Mesodermal cell (in vitro differentiated cells): Measurements from ENCODE around the gene FOXP2.

Experiments
- H3K27ac ChIP-seq: 2 replicates; pipeline ENCODE4 v1.7.0; 2013; ENCODE audit warnings: mild to moderate bottlenecking, low read depth, low read length, moderate library complexity; ENCODE audit not compliant: severe bottlenecking
- H3K36me3 ChIP-seq: 2 replicates; pipeline ENCODE4 v1.7.1; 2013; ENCODE audit warnings: mild to moderate bottlenecking, low read length, moderate library complexity; ENCODE audit not compliant: control insufficient read depth, insufficient read depth
- H3K4me1 ChIP-seq: one replicate; pipeline ENCODE4 v1.7.1; 2013; ENCODE audit warnings: mild to moderate bottlenecking, low read length; ENCODE audit not compliant: insufficient read depth, control insufficient read depth, poor library complexity, severe bottlenecking
- H3K4me3 ChIP-seq: 2 replicates; pipeline ENCODE4 v1.7.0; 2013; ENCODE audit warnings: low read length, control low read depth, mild to moderate bottlenecking; ENCODE audit not compliant: insufficient read depth, poor library complexity, severe bottlenecking; ENCODE audit errors: extremely low read depth
- H3K9me3 ChIP-seq: 2 replicates; pipeline ENCODE4 v1.7.1; 2013; ENCODE audit warnings: mild to moderate bottlenecking, low read length, moderate library complexity; ENCODE audit not compliant: control insufficient read depth
- WGBS, 2 experiments: methylation state at CpG; one replicate each; pipeline ENCODE4 v1.1.5; 2013; ENCODE audit warnings: missing lambda C conversion rate in 2 of 2; ENCODE audit not compliant: insufficient coverage in 2 of 2; 5-methylcytosine and 5-hydroxymethylcytosine counted together

The FOXP2 gene

GRCh38 chr7:114630201-114630990 is 215.8 kb downstream of the FOXP2 start:
- Histone ChIP-seq H3K4me1 (no peaks in the 10 kb centered on the region), H3K4me3 (no peak overlapping the region), H3K36me3 (no peaks in the 10 kb centered on the region), H3K9me3 (no peaks in the 10 kb centered on the region), H3K27ac (peak overlapping the region; percentile 24)
- WGBS, 2 experiments = 64 to 67% methylated on average over 2 to 4 of the region's 7 CpGs

- Histone ChIP-seq H3K4me3 (no peak overlapping the region), H3K36me3 (no peaks in the 10 kb centered on the region), H3K27ac (no peak overlapping the region), H3K4me1 (no peaks in the 10 kb centered on the region), H3K9me3 (no peaks in the 10 kb centered on the region)
- 79 to 96% methylated on average over 2 to 3 of the region's 3 CpGs for WGBS, 2 experiments
Measured at GRCh38 chr7:114631249-114631822, 216.7 kb downstream of the FOXP2 start.

DNA sequence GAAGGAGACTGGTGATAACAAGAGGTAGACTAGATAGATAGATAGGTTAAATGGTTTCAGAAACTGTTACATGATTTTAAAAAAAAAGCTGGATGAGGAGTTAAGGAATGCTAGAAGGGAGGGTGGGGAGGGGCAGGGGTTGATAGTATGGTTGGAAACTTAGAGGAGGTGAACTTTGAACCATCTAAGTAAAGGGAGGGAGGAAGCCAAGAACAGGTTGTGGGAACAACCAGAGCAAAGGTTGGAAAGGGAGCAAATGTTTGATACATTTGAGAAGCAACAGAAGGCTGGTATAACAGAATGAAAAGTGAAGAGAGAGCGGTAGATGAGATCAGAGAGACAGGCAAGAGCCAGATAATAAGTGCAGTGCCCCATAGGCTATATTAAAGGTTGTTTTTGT is 224.8 kb downstream of the FOXP2 start:
- Histone ChIP-seq H3K9me3 (no peaks in the 10 kb centered on the region), H3K27ac (no peak overlapping the region), H3K4me3 (no peak overlapping the region), H3K36me3 (no peaks in the 10 kb centered on the region), H3K4me1 (no peaks in the 10 kb centered on the region)
- 100% methylated on average over 1 of the region's 1 CpG for WGBS, 2 experiments

GRCh38 chr7:114644455-114644854 is 229.8 kb downstream of the FOXP2 start:
- WGBS, 2 experiments = 82 to 94% methylated on average over 7 of the region's 8 CpGs
- Histone ChIP-seq H3K36me3 (no peaks in the 10 kb centered on the region), H3K4me1 (no peaks in the 10 kb centered on the region), H3K27ac (no peak overlapping the region), H3K9me3 (no peaks in the 10 kb centered on the region), H3K4me3 (no peak overlapping the region)

- no peaks in the 10 kb centered on the region for H3K4me1 ChIP-seq
- no peaks in the 10 kb centered on the region for H3K36me3 ChIP-seq
- H3K9me3 ChIP-seq = no peaks in the 10 kb centered on the region
- H3K27ac ChIP-seq = no peak overlapping the region
- no peak overlapping the region for H3K4me3 ChIP-seq
Measured at GRCh38 chr7:114645451-114645850, 230.8 kb downstream of the FOXP2 start.

DNA sequence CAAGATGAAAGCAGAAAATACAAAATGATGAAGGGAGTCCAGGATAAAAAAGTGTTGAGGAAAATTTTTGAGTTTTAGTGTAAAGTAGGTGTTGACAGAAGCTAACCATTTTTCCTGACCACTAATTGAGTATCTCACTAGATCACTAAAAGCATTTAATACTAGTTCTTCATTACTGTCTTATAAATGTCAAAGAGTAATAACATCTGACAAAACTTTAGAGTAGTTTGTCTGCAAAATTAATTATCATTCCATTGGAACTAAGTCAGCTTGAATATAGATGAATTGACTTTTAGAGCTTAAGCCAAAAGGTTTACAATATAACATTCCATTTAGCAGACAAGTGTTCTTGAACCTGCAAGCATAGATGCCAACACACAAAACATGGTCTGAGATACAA is 232.9 kb downstream of the FOXP2 start:
- H3K4me1 ChIP-seq = no peaks in the 10 kb centered on the region

GRCh38 chr7:114648117-114648516 is 233.5 kb downstream of the FOXP2 start:
- Histone ChIP-seq H3K27ac (no peak overlapping the region), H3K9me3 (no peaks in the 10 kb centered on the region), H3K36me3 (no peaks in the 10 kb centered on the region), H3K4me3 (no peak overlapping the region), H3K4me1 (no peaks in the 10 kb centered on the region)

More for the DNA sequence above, 232.9 kb downstream of the FOXP2 start:
- Histone ChIP-seq H3K36me3 (no peaks in the 10 kb centered on the region), H3K4me3 (no peak overlapping the region), H3K9me3 (no peaks in the 10 kb centered on the region), H3K27ac (no peak overlapping the region)

DNA sequence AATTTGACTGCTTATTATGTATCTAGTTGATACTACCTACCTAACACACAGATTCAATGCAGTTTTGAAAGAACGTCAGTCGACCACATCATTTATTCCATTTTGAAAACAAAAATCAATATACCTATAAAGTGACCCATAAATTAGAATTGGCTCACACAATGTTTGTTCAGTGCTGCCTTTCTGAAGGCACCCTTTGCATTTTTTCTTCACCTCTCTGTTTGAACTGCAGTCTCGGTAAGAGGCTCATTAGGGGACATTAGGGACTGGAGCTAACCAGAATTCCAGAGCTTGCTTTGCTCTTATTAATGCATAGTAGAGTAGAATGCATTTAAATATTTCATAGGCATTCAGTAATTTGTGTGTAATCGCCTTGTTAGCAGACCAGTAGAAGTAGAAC is 234.1 kb downstream of the FOXP2 start:
- Histone ChIP-seq H3K4me3 (no peak overlapping the region), H3K4me1 (no peaks in the 10 kb centered on the region), H3K36me3 (no peaks in the 10 kb centered on the region), H3K27ac (no peak overlapping the region), H3K9me3 (no peaks in the 10 kb centered on the region)
- WGBS, 2 experiments = 92 to 94% methylated on average over 2 to 3 of the region's 4 CpGs

- Histone ChIP-seq H3K36me3 (no peaks in the 10 kb centered on the region), H3K4me1 (no peaks in the 10 kb centered on the region), H3K9me3 (no peaks in the 10 kb centered on the region), H3K4me3 (no peak overlapping the region), H3K27ac (no peak overlapping the region)
- 100% methylated on average over 1 of the region's 3 CpGs; no CpG with 5 or more reads in 1 of the 2 experiments for WGBS, 2 experiments
Measured at GRCh38 chr7:114649689-114650088, 235.1 kb downstream of the FOXP2 start.

DNA sequence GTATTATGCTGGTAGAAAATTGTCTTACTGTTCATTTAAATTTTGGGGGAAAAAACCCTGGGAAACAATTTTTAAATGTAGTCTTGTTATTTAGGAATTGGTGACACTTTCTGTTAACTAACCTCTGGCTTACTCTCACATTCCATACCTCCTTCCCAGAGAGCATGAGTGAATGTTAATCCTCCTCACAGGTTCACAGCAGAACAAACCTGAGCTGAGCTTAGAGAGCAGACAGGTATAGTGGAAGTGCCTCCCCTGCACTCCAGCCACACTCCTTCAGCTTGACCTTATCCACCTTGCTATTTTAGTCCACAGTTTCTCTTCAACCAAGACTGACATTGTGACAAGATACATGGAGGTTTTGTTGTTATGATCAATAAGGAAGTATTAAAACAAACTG is 235.9 kb downstream of the FOXP2 start:
- H3K9me3 ChIP-seq = no peaks in the 10 kb centered on the region
- H3K27ac ChIP-seq = no peak overlapping the region
- no peak overlapping the region for H3K4me3 ChIP-seq
- H3K36me3 ChIP-seq = no peaks in the 10 kb centered on the region
- no peaks in the 10 kb centered on the region for H3K4me1 ChIP-seq

- no peaks in the 10 kb centered on the region for H3K36me3 ChIP-seq
- 85 to 100% methylated on average over 3 to 5 of the region's 5 CpGs for WGBS, 2 experiments
- H3K9me3 ChIP-seq = no peaks in the 10 kb centered on the region
- no peaks in the 10 kb centered on the region for H3K4me1 ChIP-seq
- no peak overlapping the region for H3K4me3 ChIP-seq
- no peak overlapping the region for H3K27ac ChIP-seq
Measured at GRCh38 chr7:114652041-114652440, 237.4 kb downstream of the FOXP2 start.
